SJSA1 (cell line): ENCODE measurements around the gene MPPED1. TPM values are rescaled to one million over a fixed set of nuclear protein-coding genes. Genes with fewer than 3 reads are reported as not detected.

Experiments used
- DNase-seq, 2 experiments: peaks; one replicate each; pipeline ENCODE4 v3.0.0-alpha.2; 2015 to 2020; ENCODE audit warnings: low spot score in 2 of 2, low read depth in 1 of 2
- H3K27ac ChIP-seq: fragments of 250-450 bp; sonication (Bioruptor Pico); 2 replicates; pipeline ENCODE4 v1.5.1; 2020; ENCODE audit warnings: mild to moderate bottlenecking, moderate library complexity
- H3K27me3 ChIP-seq: fragments of 250-450 bp; sonication (Bioruptor Pico); replicated peaks from 2 replicates; pipeline ENCODE4 v1.5.1; 2020; ENCODE audit warnings: mild to moderate bottlenecking, moderate library complexity
- H3K36me3 ChIP-seq: fragments of 250-450 bp; sonication (Bioruptor Pico); 2 replicates; pipeline ENCODE4 v1.5.1; 2020; ENCODE audit warnings: mild to moderate bottlenecking
- H3K4me1 ChIP-seq: fragments of 250-450 bp; sonication (Bioruptor Pico); replicated peaks from 2 replicates; pipeline ENCODE4 v1.6.1; 2021; ENCODE audit warnings: mild to moderate bottlenecking
- H3K4me3 ChIP-seq: fragments of 250-450 bp; sonication (Bioruptor Pico); 2 replicates; pipeline ENCODE4 v1.5.1; 2020; ENCODE audit warnings: mild to moderate bottlenecking
- H3K9me3 ChIP-seq: fragments of 250-450 bp; sonication (Bioruptor Pico); replicated peaks from 2 replicates; pipeline ENCODE4 v1.5.1; 2020; ENCODE audit warnings: mild to moderate bottlenecking
- total RNA-seq: library from RNA; depleted of rRNA; stranded (reverse); fragments of >200 nt; shearing (Covaris generic); gene quantifications from 2 replicates; pipeline ENCODE4 v1.2.3, GENCODE V29; 2014

The MPPED1 gene
- total RNA-seq, 1 experiment from 2014 or later = not detected

DNA sequence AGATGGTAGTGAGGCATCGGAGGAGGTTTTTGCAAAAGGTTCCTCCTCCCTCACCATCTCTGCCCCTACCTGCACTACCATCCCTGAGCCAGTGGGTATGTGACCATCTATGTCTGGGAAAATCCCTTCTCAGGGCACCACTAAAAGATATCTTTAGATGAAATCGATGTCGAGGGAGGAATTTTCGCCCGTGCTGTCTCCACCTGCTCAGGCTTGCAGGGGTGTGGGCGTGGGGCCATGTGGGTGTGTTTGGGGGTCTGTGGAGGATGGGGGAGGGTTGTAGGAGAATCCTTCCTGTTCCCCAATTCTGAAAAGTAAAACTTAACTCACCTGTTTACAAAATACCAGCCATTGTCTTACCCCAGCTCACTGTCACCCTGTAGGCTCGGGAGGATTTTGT is 12.4 kb downstream of the MPPED1 start:
- DNase-seq = no peak
- Histone ChIP-seq H3K9me3 (no peaks in the 10 kb centered on the region), H3K4me1 (no peaks in the 10 kb centered on the region), H3K36me3 (no peaks in the 10 kb centered on the region), H3K27me3 (peaks cover 75% of the 10 kb centered on the region), H3K27ac (no peak overlapping the region), H3K4me3 (no peak overlapping the region)

DNA sequence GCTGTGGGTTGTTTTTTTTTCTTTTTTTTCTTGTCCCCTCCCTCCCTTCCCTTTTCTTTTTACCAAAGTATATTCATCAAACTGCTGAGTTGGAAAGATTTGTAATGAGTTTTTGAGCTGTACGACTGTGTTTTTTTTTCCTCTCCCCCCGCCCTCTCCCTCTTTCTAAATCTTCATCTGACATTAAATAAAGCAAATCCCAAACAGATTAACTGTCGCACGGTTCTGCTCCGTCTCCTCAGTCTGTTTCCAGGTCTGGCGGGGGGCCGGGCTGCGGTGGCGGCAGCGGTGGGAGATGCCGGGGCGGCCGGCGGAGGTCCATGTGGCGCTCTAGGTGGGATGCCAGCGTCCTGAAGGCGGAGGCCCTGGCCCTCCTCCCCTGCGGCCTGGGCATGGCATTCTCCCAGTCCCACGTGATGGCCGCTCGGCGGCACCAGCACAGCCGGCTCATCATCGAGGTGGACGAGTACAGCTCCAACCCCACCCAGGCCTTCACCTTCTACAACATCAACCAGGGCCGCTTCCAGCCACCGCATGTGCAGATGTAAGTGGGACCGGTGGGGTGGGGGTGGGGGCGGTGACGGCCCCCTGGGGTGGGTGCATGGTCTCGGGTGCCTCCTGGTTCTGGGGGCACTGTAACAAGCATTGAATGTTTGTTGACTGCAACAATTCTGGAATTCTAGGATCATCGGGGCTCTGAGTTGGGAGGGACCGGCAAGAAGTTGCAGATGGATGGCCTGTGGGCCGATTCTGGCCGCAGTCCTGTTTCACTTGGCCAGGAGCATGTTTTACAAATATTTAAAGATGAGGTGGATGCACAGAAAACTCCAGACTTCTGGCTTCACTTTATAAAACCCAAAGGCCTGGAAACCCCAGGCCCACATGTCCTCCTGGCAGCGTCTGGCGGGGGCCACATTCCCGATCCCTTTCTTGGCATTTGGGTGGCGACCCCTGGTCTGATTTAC is 13.1 kb downstream of the MPPED1 start:
- no peak overlapping the region for H3K27ac ChIP-seq
- no peak overlapping the region for H3K4me3 ChIP-seq
- no peak for DNase-seq
- no peaks in the 10 kb centered on the region for H3K9me3 ChIP-seq
- peaks cover 75% of the 10 kb centered on the region for H3K27me3 ChIP-seq
- H3K36me3 ChIP-seq = no peaks in the 10 kb centered on the region
- no peaks in the 10 kb centered on the region for H3K4me1 ChIP-seq

DNA sequence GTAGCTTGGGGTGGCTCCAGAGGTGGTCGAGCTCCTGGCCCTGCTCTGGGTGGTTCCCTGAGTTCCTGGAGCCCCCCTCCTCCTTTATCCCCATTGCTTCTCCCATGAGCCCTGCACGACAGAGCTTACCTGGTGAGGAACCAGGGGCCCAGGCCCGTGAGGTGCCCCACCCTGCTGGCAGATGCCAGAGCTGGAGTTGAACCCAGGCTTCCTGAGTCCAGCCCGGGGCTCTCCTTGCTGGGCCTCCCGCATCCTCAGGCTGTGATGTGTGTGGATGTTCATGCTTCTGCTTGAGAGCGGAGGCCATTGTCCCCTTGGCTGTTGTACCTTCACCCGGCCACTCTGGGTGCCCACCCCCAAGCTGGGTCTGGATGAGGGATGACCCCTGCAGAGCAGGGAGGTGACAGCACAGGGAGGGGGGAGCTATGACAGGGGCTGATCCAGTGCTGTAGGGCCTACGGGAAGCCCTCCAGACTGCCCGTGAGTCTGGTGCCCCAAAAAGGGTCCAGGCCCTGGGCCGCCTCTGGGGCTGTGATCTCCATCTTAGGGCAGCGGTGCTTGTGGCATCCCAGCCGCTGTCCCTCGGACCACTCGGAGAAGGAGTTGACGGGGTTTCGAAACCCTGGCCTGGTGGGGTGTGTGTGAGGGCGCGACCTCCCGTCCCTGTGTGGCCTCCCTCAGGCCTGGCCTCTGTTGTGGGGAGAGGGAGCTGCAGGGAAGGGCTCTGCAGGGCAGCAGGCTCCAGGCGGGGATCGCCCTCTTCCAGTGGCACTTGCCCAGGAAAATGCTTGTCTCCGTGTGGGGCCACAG is 14.4 kb downstream of the MPPED1 start:
- peaks cover 66% of the 10 kb centered on the region for H3K27me3 ChIP-seq
- no peaks in the 10 kb centered on the region for H3K9me3 ChIP-seq
- DNase-seq = no peak
- no peak overlapping the region for H3K27ac ChIP-seq
- no peaks in the 10 kb centered on the region for H3K36me3 ChIP-seq
- no peaks in the 10 kb centered on the region for H3K4me1 ChIP-seq
- H3K4me3 ChIP-seq = no peak overlapping the region

DNA sequence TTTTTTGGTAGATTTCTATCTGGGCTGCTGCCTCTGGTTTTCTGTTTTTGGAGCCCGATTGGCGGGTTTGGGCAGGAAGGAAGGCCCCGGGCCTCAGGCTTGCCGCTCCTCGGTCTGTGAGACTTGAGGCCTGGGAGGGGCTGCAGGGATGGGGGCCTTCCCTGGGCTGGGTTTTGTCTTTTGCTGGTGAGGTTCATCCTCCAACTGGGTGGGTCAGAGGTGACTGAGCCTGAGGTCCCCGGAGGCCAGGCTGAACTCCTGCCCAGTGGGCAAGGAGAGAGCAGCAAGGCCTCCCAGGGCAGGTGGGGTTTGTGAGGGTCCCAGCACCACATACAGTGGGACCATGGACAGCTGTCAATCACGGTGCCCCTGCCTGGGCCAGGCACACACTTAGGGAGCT is 15.0 kb downstream of the MPPED1 start:
- no peaks in the 10 kb centered on the region for H3K36me3 ChIP-seq
- peaks cover 66% of the 10 kb centered on the region for H3K27me3 ChIP-seq
- no peaks in the 10 kb centered on the region for H3K4me1 ChIP-seq
- H3K9me3 ChIP-seq = no peaks in the 10 kb centered on the region
- H3K27ac ChIP-seq = no peak overlapping the region
- DNase-seq = no peak
- no peak overlapping the region for H3K4me3 ChIP-seq

DNA sequence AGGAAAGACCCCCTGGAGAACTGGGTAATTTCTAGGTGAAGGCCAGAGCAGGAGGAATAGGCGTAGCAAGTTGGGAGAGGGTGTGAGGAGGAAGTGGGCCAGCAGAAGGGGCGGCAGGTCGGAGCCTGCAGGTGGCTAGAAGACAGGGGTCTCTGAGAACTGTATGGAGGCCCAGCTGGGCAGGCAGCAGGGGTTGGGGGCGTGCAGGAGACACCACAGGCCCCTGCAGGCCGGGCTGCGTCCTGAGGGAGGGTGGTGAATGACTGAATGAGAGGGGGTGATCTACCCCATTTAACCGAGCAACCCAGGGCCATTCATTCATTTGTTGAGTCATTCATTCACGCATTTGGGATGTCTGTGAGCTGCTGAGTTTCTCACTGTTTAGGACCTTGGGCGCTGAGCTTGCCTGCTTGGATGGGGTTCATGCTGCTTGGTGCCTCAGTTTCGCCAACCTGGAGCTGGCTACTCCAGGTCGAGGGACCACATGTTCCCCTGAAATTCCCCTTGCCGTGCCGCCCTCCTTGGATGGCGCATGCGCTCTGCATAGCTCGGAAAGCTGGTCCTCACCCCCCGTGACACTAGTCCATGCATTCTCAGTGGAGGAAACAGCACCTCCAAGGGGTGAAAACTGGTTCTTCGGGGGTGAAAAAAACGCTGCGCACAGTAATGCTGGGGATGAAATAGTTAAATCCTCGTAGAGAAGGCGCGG is 15.6 kb downstream of the MPPED1 start:
- Histone ChIP-seq H3K36me3 (no peaks in the 10 kb centered on the region), H3K4me3 (no peak overlapping the region), H3K27ac (no peak overlapping the region), H3K9me3 (no peaks in the 10 kb centered on the region), H3K27me3 (peaks cover 61% of the 10 kb centered on the region), H3K4me1 (no peaks in the 10 kb centered on the region)
- DNase-seq = no peak

DNA sequence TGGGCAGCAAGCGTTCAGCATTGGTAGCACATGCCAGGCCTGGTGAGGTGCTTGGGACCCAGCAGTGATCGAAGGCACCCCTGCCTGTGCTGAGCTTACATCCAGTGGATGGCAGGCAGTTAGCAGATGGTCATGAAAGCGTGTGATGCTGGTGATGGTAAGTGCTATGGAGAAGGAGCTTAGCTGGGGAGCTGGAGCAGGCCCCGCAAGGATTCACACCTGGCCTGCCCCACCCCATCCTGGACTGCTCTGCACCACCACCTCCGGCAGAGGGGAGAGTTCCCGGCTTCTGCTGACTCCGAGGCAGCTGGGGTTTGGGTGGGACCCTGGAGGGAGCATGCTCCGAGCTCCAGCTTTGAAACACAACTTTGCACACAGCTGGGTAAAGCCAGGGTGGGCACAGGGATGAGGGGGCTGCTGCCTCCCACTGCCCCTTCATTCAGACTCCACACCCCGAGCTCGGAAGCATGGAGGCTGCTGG is 16.2 kb downstream of the MPPED1 start:
- Histone ChIP-seq H3K27ac (no peak overlapping the region), H3K36me3 (no peaks in the 10 kb centered on the region)
- no peak for DNase-seq

DNA sequence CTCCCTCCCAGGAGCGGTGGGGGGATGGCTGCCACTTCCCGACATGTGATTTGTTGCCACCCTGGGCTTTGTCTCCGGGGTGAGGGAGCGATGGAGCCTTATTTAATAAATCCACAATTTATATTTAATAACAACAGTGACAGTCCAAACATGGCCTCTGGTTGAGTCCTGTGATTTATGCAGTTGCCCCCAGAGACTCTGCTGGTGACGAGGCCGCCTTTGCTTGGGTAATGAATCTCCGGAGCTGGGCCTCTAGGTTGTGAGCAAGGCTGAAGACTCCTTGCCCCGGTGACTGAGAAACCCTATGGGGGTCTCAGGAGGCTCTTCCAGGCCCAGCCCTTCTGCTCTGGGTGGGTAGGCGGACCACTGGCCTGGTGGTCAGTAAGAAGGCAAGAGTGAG is 16.7 kb downstream of the MPPED1 start:
- no peaks in the 10 kb centered on the region for H3K36me3 ChIP-seq
- H3K27me3 ChIP-seq = peaks cover 51% of the 10 kb centered on the region
- no peaks in the 10 kb centered on the region for H3K4me1 ChIP-seq
- H3K27ac ChIP-seq = no peak overlapping the region
- no peak overlapping the region for H3K4me3 ChIP-seq
- DNase-seq = no peak
- no peaks in the 10 kb centered on the region for H3K9me3 ChIP-seq

More for the DNA sequence above, 16.2 kb downstream of the MPPED1 start:
- Histone ChIP-seq H3K9me3 (no peaks in the 10 kb centered on the region), H3K4me1 (no peaks in the 10 kb centered on the region), H3K4me3 (no peak overlapping the region), H3K27me3 (peaks cover 55% of the 10 kb centered on the region)

DNA sequence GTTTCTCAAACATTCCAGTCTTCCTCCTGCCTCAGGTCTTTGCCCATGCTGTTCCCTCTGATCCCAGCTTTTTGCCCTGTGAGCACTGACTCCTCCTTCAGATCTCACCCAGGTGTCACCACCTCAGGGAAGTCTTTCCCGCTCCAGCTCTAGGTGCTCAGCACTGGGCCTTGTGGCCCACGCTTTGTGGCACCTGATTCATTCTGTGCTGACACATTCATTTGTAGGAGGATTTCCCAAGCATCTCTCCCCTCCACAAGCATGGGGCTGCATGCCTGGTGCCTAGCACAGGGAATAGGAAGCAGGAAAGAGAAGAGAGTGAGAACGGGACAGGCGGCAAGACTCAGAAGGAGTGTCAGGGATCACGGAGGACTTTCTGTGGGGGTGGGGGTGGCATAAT is 17.6 kb downstream of the MPPED1 start:
- H3K4me3 ChIP-seq = no peak overlapping the region
- H3K27me3 ChIP-seq = peaks cover 43% of the 10 kb centered on the region
- no peaks in the 10 kb centered on the region for H3K36me3 ChIP-seq
- no peaks in the 10 kb centered on the region for H3K9me3 ChIP-seq
- DNase-seq = no peak
- H3K4me1 ChIP-seq = no peaks in the 10 kb centered on the region
- H3K27ac ChIP-seq = no peak overlapping the region

DNA sequence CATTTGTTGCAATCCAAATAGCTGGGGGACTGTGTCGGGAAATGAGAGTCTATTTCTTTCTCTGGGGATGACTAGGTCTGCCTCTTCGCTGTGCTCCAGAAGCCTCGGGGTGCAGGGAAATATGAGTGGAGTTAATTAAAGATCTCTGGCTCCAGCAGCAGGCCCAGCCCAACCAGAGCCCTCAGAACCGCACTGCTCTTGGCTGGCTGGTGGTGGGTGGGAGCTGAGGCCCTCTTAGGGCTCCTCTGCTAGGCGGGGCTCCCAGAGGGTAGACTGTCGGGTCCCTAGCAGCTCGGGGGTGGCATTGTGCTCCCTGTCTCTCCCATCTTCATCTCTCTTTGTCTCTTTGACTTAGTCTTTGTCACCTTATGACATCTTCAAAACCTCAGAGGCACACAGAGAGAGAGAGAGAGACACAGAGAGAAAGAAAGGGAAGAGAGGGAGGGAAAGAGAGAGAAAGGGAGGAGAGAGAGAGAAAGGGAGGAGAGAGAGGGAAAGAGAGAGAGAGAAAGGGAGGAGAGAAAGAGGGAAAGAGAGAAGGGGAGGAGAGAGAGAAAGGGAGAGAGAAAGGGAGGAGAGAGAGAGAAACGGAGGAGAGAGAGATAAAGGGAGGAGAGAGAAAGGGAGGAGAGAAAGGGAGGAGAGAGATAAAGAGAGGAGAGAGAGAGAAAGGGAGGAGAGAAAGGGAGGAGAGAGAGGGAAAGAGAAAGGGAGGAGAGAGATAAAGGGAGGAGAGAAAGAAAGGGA is 20.2 kb downstream of the MPPED1 start:
- Histone ChIP-seq H3K9me3 (no peaks in the 10 kb centered on the region), H3K36me3 (no peaks in the 10 kb centered on the region), H3K4me1 (no peaks in the 10 kb centered on the region), H3K4me3 (no peak overlapping the region), H3K27me3 (peaks cover 33% of the 10 kb centered on the region), H3K27ac (no peak overlapping the region)
- no peak for DNase-seq

DNA sequence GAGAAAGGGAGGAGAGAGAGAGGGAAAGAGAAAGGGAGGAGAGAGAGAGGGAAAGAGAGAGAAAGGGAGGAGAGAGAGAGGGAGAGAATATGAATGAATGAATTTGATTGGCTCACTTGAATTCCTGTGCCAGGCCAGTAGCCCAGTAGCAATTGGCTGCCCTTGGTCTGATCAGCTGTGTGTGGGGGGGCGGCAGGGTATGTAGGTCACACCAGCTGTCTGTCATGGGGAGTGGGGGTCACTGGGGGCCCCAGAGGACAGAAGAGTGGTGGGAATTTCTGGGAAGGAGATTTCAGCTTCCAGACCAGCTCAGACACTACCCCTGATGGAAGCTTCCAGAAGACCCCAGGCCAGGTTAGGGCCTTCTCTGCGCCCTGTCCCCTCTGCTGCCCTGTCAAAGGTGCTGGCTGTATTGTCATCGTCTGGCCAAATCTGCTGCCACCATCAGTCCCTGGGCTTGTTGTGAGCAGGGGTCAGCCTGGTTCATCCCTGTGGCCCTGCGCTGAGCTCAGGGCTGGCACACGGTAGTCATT is 21.1 kb downstream of the MPPED1 start:
- no peaks in the 10 kb centered on the region for H3K4me1 ChIP-seq
- DNase-seq = no peak
- no peak overlapping the region for H3K27ac ChIP-seq
- no peaks in the 10 kb centered on the region for H3K9me3 ChIP-seq
- H3K36me3 ChIP-seq = no peaks in the 10 kb centered on the region
- H3K4me3 ChIP-seq = no peak overlapping the region
- H3K27me3 ChIP-seq = peaks cover 33% of the 10 kb centered on the region

DNA sequence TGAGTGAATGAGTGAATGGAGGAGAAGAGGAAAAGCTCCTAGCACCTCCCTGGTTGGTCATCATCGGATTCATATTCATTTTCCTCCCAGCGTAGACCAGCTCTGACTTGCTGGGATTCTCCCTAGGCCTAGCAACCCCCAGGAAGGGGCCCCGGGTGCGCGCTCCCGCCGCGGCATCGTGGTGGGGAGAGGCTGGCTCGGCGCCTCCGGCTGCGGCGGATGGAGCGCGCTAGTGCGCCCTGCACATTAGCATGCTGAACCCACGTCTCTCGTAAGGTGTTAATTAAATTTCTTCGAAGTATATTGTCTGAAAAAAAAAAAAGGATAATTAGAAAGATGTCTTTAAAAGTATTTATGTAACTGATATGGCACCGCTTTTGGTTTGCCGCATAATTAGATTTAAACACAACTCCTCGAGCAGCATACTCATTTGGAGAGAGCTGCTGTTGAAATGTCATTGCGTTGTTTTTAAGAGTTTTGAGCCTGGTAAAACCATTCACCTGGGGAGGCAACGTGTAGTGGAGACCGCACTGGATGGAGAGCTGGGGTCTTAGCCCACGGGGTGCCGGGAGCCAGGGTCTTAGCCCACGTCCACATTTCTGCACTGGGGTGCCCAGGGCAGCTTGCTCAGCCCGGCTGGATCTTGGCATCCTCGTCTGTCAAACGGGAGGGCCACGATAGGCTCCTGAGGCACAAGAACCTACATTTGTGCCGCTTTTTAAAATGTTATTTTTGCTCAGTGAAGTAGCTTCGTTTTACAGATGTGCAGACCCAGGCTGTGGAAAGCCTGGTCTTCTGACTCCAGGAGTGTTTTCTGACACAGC is 21.8 kb downstream of the MPPED1 start:
- Histone ChIP-seq H3K4me1 (no peaks in the 10 kb centered on the region), H3K27me3 (peaks cover 36% of the 10 kb centered on the region), H3K27ac (no peak overlapping the region), H3K4me3 (no peak overlapping the region), H3K9me3 (no peaks in the 10 kb centered on the region), H3K36me3 (no peaks in the 10 kb centered on the region)
- DNase-seq = no peak

DNA sequence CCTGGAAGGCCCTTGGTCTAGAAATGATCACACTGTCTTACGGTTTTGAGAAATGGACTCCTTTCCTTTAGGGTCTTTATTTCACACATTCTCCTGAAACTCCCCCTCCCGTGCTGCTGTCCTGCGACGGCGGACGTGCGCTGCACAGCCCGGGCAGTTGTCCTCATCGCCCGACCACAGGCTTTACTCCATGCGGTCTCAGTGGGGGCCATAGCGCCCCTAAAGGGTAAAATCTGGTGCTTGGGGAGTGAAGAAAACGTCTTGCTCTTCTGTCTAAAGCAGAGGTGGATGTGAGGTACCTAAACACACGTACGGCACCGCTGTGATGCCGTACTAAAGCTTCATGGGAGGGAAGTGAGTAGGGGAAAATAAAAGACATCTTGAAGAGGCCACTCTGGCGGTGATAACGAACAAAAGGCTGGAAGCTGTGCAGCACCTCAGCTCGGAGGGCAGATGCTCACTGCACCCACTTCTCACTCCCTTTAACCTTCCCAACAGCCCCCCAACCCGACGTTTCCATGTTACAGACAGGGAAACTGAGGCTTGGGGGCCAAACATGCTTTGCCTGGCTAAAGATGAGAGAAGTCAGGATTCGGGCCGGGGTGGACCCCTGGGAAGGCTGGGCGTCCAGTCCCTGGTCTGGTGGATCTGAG is 22.6 kb downstream of the MPPED1 start:
- H3K4me1 ChIP-seq = no peaks in the 10 kb centered on the region
- no peaks in the 10 kb centered on the region for H3K9me3 ChIP-seq
- no peak for DNase-seq
- no peak overlapping the region for H3K27ac ChIP-seq
- peaks cover 34% of the 10 kb centered on the region for H3K27me3 ChIP-seq
- no peaks in the 10 kb centered on the region for H3K36me3 ChIP-seq
- H3K4me3 ChIP-seq = no peak overlapping the region
